ENCODE results near the gene IL15. TPM values are rescaled to one million over a fixed set of nuclear protein-coding genes. Genes with fewer than 3 reads are reported as not detected.

The IL15 gene
- total RNA-seq, 1 donor from 2014 or later: 1.3 TPM

DNA sequence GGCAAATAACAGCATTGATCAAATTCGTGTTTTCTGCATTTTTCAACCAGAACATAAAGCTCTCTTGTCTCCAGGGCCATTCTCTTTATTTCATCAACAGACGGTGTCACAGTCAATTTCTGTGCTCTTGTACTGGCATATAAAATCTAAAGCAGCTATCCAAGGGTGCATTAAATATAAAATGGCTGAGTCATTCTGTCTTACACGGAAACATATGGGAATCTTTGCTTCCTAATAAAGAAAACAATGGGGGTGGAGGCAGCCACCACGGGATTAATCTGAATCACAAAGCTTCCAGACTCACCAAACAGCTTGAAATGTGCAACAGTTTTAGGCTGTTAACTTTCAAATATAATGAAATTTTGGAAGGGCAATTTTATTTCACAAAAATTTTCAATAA, 132.6 kb downstream of the IL15 start:
- Mint-ChIP-seq H3K27ac (ENCODE audit: unreplicated experiment) (peak overlapping the region; percentile 33), H3K4me3 (ENCODE audit: unreplicated experiment) (no peak overlapping the region), H3K4me1 (ENCODE audit: low read depth) (peaks cover 12% of the 10 kb centered on the region), H3K27me3 (ENCODE audit: low read depth) (no peaks in the 10 kb centered on the region), H3K9me3 (ENCODE audit: low read depth) (peaks cover 11% of the 10 kb centered on the region), H3K36me3 (ENCODE audit: low read depth) (no peaks in the 10 kb centered on the region)
- no peak for DNase-seq (ENCODE audit: low spot score)
- TF ChIP-seq, protein P1, sequence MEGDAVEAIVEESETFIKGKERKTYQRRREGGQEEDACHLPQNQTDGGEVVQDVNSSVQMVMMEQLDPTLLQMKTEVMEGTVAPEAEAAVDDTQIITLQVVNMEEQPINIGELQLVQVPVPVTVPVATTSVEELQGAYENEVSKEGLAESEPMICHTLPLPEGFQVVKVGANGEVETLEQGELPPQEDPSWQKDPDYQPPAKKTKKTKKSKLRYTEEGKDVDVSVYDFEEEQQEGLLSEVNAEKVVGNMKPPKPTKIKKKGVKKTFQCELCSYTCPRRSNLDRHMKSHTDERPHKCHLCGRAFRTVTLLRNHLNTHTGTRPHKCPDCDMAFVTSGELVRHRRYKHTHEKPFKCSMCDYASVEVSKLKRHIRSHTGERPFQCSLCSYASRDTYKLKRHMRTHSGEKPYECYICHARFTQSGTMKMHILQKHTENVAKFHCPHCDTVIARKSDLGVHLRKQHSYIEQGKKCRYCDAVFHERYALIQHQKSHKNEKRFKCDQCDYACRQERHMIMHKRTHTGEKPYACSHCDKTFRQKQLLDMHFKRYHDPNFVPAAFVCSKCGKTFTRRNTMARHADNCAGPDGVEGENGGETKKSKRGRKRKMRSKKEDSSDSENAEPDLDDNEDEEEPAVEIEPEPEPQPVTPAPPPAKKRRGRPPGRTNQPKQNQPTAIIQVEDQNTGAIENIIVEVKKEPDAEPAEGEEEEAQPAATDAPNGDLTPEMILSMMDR (IDR thresholded peaks at IDR 0.05): no peak

DNA sequence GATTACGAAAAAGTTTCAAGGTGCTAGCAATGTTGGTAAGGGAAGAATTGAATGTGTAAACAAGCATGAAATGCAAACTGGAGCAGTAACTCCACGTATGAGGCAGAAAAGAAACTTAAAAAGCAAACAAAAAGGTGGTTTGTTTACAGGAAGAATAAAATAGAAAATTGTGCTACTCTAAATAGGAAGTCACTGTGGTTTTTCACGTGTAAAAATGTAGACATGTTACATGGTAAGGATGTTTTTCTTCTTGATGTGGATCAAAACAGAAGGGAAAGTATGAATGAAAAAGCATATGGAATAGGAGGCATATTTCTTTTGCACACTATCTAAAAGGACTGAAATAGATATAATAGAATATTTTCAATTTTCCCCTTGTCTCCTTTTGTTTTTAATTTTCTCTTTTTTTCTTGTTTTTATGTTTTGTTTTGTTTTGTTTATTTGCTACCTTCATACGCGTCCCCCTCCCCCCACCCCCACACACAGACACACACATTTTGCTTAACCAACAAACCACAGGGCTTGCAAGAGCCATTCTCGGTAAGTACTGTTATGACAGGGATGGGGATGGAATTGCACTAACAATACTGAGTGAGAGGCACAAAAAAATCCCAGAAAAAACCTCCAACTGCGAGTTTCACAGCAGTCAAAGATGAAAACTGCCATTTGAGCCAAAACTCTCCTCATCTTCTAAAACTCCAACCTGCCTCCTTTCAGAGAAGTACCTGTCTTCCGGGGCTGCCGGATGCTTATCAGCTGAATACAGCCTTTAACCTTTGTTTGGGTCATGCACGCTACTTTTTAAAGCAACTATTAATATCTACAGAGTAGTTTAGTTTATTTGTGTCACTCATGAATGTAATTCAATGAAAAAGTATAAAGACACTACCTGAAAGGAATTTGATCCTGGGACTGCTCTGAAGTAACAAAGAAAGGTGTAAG, 135.8 kb downstream of the IL15 start:
- H3K4me1 Mint-ChIP-seq (ENCODE audit: low read depth): peaks cover 12% of the 10 kb centered on the region
- no peak for DNase-seq (ENCODE audit: low spot score)
- H3K9me3 Mint-ChIP-seq (ENCODE audit: low read depth): peaks cover 6% of the 10 kb centered on the region
- H3K27me3 Mint-ChIP-seq (ENCODE audit: low read depth): no peaks in the 10 kb centered on the region
- TF ChIP-seq, protein P1 (IDR thresholded peaks at IDR 0.05): no peak
- H3K4me3 Mint-ChIP-seq (ENCODE audit: unreplicated experiment): no peak overlapping the region
- H3K27ac Mint-ChIP-seq (ENCODE audit: unreplicated experiment): no peak overlapping the region
- H3K36me3 Mint-ChIP-seq (ENCODE audit: low read depth): no peaks in the 10 kb centered on the region

DNA sequence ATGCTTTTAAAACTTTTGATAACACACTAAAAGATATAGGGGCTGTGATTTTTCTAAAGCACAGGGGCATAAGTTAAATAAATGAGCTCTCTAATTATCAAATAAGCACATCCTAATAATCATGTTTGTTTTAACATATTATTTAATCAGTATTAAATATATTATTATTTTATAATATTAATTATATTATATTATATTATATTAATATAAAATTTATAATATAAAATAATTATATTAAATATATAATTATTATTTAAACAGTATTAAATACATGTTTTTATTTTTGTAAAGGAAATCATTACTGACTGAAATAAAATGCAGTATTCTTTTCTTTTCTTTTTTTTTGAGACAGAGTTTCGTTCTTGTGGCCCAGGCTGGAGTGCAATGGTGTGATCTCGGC, 136.5 kb downstream of the IL15 start:
- Mint-ChIP-seq H3K27me3 (ENCODE audit: low read depth) (no peaks in the 10 kb centered on the region), H3K4me3 (ENCODE audit: unreplicated experiment) (no peak overlapping the region), H3K27ac (ENCODE audit: unreplicated experiment) (no peak overlapping the region), H3K36me3 (ENCODE audit: low read depth) (no peaks in the 10 kb centered on the region), H3K9me3 (ENCODE audit: low read depth) (peaks cover 10% of the 10 kb centered on the region), H3K4me1 (ENCODE audit: low read depth) (peaks cover 12% of the 10 kb centered on the region)
- TF ChIP-seq, protein P1 (IDR thresholded peaks at IDR 0.05): no peak
- no peak for DNase-seq (ENCODE audit: low spot score)

DNA sequence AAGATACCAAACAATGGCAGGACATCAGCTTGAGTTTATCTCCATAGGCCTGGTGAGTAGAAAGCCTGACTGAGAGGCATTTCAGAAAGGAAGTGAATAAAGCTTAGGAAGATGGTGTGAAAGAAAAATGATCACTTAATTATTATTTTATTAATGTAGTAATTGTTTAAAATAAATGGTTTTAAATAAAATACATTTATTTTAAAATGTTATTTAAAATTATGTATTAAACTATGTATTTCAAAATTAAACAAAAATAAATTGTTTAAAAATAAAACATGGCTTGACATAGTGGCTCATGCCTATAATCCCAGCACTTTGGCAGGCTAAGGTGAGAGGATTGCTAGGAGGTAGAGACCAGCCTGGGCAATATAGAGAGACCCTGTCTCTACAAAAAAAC, 145.8 kb downstream of the IL15 start:
- Mint-ChIP-seq H3K9me3 (ENCODE audit: low read depth) (peaks cover 6% of the 10 kb centered on the region), H3K27me3 (ENCODE audit: low read depth) (no peaks in the 10 kb centered on the region), H3K27ac (ENCODE audit: unreplicated experiment) (no peak overlapping the region), H3K4me3 (ENCODE audit: unreplicated experiment) (no peak overlapping the region), H3K36me3 (ENCODE audit: low read depth) (no peaks in the 10 kb centered on the region), H3K4me1 (ENCODE audit: low read depth) (peaks cover under 1% of the 10 kb centered on the region)
- DNase-seq (ENCODE audit: low spot score): no peak
- TF ChIP-seq, protein P1 (IDR thresholded peaks at IDR 0.05): no peak
